ENCODE results near the gene GH1. TPM values are rescaled to one million over a fixed set of nuclear protein-coding genes. Genes with fewer than 3 reads are reported as not detected.
"Not testable (repeated sequence)": the region's sequence is repeated elsewhere in the genome, so short reads cannot be mapped to it uniquely, and the experiment has no call there.

GH1 gene
- total and polyA plus RNA-seq, 2 experiments from 2014 or later: not detected

- not testable (repeated sequence) for H3K27me3 ChIP-seq; DNase-seq (ENCODE audit: low spot score); H3K4me1 ChIP-seq (ENCODE audit: insufficient read depth); H2AFZ ChIP-seq; H3K4me3 ChIP-seq; H3K36me3 ChIP-seq (replicated peaks; ENCODE audit: insufficient read depth, low read depth); H3K27ac ChIP-seq; H3K4me2 ChIP-seq; H3K9me2 ChIP-seq (replicated peaks; ENCODE audit: insufficient read depth); H4K20me1 ChIP-seq (ENCODE audit: insufficient read depth, poor library complexity, severe bottlenecking); H3K79me2 ChIP-seq; H3K9me3 ChIP-seq (ENCODE audit: low read depth)
- 46% methylated on average over 9 of the region's 9 CpGs for WGBS (ENCODE audit: low lambda C conversion rate, missing lambda C conversion rate)
- peak; percentile 20 for TF ChIP-seq CTCF (IDR thresholded peaks at IDR 0.05; ENCODE audit: poor library complexity)
These were observed 48.9 kb downstream of the GH1 start for GRCh38 chr17:63869491-63870291.

Small RNA genes within 50 kb of the gene (small RNA-seq; reads per million reads assigned to genes)
- gene AC040958.1 (not detected), gene AC127029.1 (not detected), gene GH1 (not detected)

Other genes starting within 250 kb of the GH1 start
- gene LIMD2, start 218.7 kb downstream of the GH1 start, total RNA-seq: 14.5 and 20.7 TPM in 2 replicates
- 31.1 and 35.3 TPM in 2 replicates for gene LIMD2, start 218.7 kb downstream of the GH1 start, polyA plus RNA-seq
- 15.3 and 19.9 TPM in 2 replicates for gene STRADA, start 177.0 kb downstream of the GH1 start, total RNA-seq
- gene STRADA, start 177.0 kb downstream of the GH1 start, polyA plus RNA-seq: 24.4 and 27.6 TPM in 2 replicates
- gene CCDC47, start 145.2 kb downstream of the GH1 start, total RNA-seq: 79.6 and 82.7 TPM in 2 replicates
- 60.1 and 77.8 TPM in 2 replicates for gene CCDC47, start 145.2 kb downstream of the GH1 start, polyA plus RNA-seq
- gene DDX42, start 144.7 kb downstream of the GH1 start, total RNA-seq: 67.6 and 79.9 TPM in 2 replicates
- 31.1 and 36.4 TPM in 2 replicates for gene DDX42, start 144.7 kb downstream of the GH1 start, polyA plus RNA-seq
- gene PSMC5, start 91.4 kb downstream of the GH1 start, total RNA-seq: 37.3 and 46.6 TPM in 2 replicates
- gene PSMC5, start 91.4 kb downstream of the GH1 start, polyA plus RNA-seq: 129 and 132 TPM in 2 replicates
- 27.0 and 28.5 TPM in 2 replicates for gene FTSJ3, start 91.2 kb downstream of the GH1 start, total RNA-seq
- gene FTSJ3, start 91.2 kb downstream of the GH1 start, polyA plus RNA-seq: 28.5 and 30.0 TPM in 2 replicates
- gene SMARCD2, start 76.2 kb downstream of the GH1 start, total RNA-seq: 55.5 and 65.7 TPM in 2 replicates
- gene SMARCD2, start 76.2 kb downstream of the GH1 start, polyA plus RNA-seq: 46.0 and 52.9 TPM in 2 replicates
- gene CSH2, start 45.2 kb downstream of the GH1 start, total RNA-seq: 1.4 and 2.8 TPM in 2 replicates
- gene CSH2, start 45.2 kb downstream of the GH1 start, polyA plus RNA-seq: 0.84 TPM in 1 of 2 replicates, not detected in the other
- not detected in 2 replicates for gene GH2, start 36.9 kb downstream of the GH1 start, total RNA-seq
- gene GH2, start 36.9 kb downstream of the GH1 start, polyA plus RNA-seq: 1.8 TPM in 1 of 2 replicates, not detected in the other
- 0.92 and 1.1 TPM in 2 replicates for gene CSH1, start 22.3 kb downstream of the GH1 start, total RNA-seq
- gene CSH1, start 22.3 kb downstream of the GH1 start, polyA plus RNA-seq: 0.26 TPM in 1 of 2 replicates, not detected in the other
- not detected in 2 replicates for gene CSHL1, start 7.6 kb downstream of the GH1 start, total RNA-seq
- not detected in 2 replicates for gene CSHL1, start 7.6 kb downstream of the GH1 start, polyA plus RNA-seq
- gene CD79B, start 13.5 kb upstream of the GH1 start, total RNA-seq: 0.57 TPM in 1 of 2 replicates, not detected in the other
- 1.2 TPM in 2 replicates for gene CD79B, start 13.5 kb upstream of the GH1 start, polyA plus RNA-seq
- under 0.01 and 0.07 TPM in 2 replicates for gene SCN4A, start 54.1 kb upstream of the GH1 start, total RNA-seq
- not detected in 2 replicates for gene SCN4A, start 54.1 kb upstream of the GH1 start, polyA plus RNA-seq
- 0.13 and 0.36 TPM in 2 replicates for gene PRR29, start 79.5 kb upstream of the GH1 start, total RNA-seq
- 0.62 and 1.4 TPM in 2 replicates for gene PRR29, start 79.5 kb upstream of the GH1 start, polyA plus RNA-seq
- 6.0 and 8.4 TPM in 2 replicates for gene ICAM2, start 101.8 kb upstream of the GH1 start, total RNA-seq
- gene ICAM2, start 101.8 kb upstream of the GH1 start, polyA plus RNA-seq: 2.7 and 3.4 TPM in 2 replicates
- gene ERN1, start 211.3 kb upstream of the GH1 start, total RNA-seq: 10.3 and 14.3 TPM in 2 replicates
- 16.5 and 19.4 TPM in 2 replicates for gene ERN1, start 211.3 kb upstream of the GH1 start, polyA plus RNA-seq